K562 (cell line): ENCODE measurements around the gene NR3C2.

Experiments
- ZNF212 ChIP-seq: fragments of 450-650 bp; formaldehyde crosslinking; IDR thresholded peaks from 2 replicates; pipeline ENCODE4 v1.4.0; 2020; ENCODE audit warnings: mild to moderate bottlenecking
- TF ChIP-seq, protein P1 (sequence below): sonication (generic); formaldehyde crosslinking; IDR thresholded peaks from 2 replicates; pipeline ENCODE4 v1.8.0; 2023; ENCODE audit warnings: mild to moderate bottlenecking, missing genetic modification reagents

DNA sequence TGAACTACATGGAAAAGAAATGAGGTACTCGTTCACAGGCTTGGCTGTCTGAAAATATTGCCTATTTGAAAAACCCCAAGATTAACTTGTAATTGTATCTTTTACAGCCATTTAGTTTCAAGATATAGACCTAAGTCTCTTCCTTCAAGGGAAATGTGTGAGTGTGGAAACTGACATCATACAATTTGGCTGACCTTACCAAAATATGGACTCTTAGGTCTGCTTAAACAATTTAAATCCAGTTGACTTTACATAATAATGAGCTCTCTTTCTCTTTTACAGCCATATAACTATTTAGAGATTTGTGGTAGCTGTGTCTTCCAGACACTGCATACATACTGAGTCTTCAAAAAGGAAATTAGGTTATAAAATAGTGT, 186.9 kb downstream of the NR3C2 start:
- TF ChIP-seq, protein P1, sequence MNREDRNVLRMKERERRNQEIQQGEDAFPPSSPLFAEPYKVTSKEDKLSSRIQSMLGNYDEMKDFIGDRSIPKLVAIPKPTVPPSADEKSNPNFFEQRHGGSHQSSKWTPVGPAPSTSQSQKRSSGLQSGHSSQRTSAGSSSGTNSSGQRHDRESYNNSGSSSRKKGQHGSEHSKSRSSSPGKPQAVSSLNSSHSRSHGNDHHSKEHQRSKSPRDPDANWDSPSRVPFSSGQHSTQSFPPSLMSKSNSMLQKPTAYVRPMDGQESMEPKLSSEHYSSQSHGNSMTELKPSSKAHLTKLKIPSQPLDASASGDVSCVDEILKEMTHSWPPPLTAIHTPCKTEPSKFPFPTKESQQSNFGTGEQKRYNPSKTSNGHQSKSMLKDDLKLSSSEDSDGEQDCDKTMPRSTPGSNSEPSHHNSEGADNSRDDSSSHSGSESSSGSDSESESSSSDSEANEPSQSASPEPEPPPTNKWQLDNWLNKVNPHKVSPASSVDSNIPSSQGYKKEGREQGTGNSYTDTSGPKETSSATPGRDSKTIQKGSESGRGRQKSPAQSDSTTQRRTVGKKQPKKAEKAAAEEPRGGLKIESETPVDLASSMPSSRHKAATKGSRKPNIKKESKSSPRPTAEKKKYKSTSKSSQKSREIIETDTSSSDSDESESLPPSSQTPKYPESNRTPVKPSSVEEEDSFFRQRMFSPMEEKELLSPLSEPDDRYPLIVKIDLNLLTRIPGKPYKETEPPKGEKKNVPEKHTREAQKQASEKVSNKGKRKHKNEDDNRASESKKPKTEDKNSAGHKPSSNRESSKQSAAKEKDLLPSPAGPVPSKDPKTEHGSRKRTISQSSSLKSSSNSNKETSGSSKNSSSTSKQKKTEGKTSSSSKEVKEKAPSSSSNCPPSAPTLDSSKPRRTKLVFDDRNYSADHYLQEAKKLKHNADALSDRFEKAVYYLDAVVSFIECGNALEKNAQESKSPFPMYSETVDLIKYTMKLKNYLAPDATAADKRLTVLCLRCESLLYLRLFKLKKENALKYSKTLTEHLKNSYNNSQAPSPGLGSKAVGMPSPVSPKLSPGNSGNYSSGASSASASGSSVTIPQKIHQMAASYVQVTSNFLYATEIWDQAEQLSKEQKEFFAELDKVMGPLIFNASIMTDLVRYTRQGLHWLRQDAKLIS (CRISPR knock-in tag), result no peak
- no peak for TF ChIP-seq ZNF212 (CRISPR knock-in tag)
